Measurements from ENCODE around the gene TGFBR3. TPM values are rescaled to one million over a fixed set of nuclear protein-coding genes. Genes with fewer than 3 reads are reported as not detected.

The TGFBR3 gene
- total and polyA plus RNA-seq, 2 of the 8 experiments (the other 6 are each of a cell fraction or from before 2014, with no cell fraction given): 2.0 to 6.1 TPM

- Histone ChIP-seq H2BK5ac (ENCODE audit: low read depth, low read length) (no peak overlapping the region), H3K23ac (ENCODE audit: insufficient read length) (no peak overlapping the region), H2AK5ac (ENCODE audit: low read depth, low read length) (no peak overlapping the region), H4K91ac (replicated peaks; ENCODE audit: insufficient read length, low read length) (no peak overlapping the region), H3K27ac (ENCODE audit: low read depth, low read length) (no peak overlapping the region), H3K4me1 (replicated peaks in 1 of 4; ENCODE audit: control insufficient read depth in 3 of 4, insufficient read depth in 4 of 4, low read length in 3 of 4) (peaks cover 0 to 8% (median 4%) of the 10 kb centered on the region in 4 experiments; a peak in 4 of 7 replicates), H3K23me2 (ENCODE audit: low read depth, low read length) (no peaks in the 10 kb centered on the region), H2BK15ac (ENCODE audit: low read length) (no peak overlapping the region), H3K4me3 (ENCODE audit: extremely low read depth in 1 of 4, insufficient read depth in 2 of 4, low read depth in 3 of 4, low read length in 4 of 4) (no peak overlapping the region), H3K79me1 (ENCODE audit: low read depth, low read length) (no peaks in the 10 kb centered on the region), H3K9me3 (ENCODE audit: insufficient read depth in 2 of 2, low read depth in 1 of 2, low read length in 1 of 2) (no peaks in the 10 kb centered on the region), H4K20me1 (replicated peaks in 1 of 2; ENCODE audit: control insufficient read depth in 1 of 2, insufficient read depth in 2 of 2, low read length in 2 of 2) (no peaks in the 10 kb centered on the region), H4K5ac (ENCODE audit: insufficient read length, low read depth, low read length) (no peak overlapping the region), H3K4ac (replicated peaks; ENCODE audit: insufficient read length, low read depth, low read length) (no peak overlapping the region), H3K79me2 (ENCODE audit: control insufficient read depth in 1 of 2, insufficient read depth in 2 of 2, low read length in 2 of 2) (no peaks in the 10 kb centered on the region), H3K56ac (replicated peaks; ENCODE audit: insufficient read length, low read depth, low read length) (no peak overlapping the region), H3K14ac (ENCODE audit: insufficient read length) (no peak overlapping the region), H3K18ac (ENCODE audit: extremely low read depth, low read length) (no peak overlapping the region), H3K9ac (replicated peaks in 1 of 4; ENCODE audit: extremely low read depth in 1 of 4, low read depth in 3 of 4, low read length in 3 of 4) (no peak overlapping the region), H2AFZ (ENCODE audit: low read length) (no peak overlapping the region), H2BK12ac (ENCODE audit: low read depth, low read length) (no peak overlapping the region), H4K8ac (ENCODE audit: extremely low read depth, insufficient read depth, low read length) (no peak overlapping the region), H3K27me3 (replicated peaks in 1 of 4; ENCODE audit: control insufficient read depth in 3 of 4, extremely low read depth in 1 of 4, insufficient read depth in 3 of 4, low read length in 3 of 4) (no peaks in the 10 kb centered on the region), H2BK20ac (ENCODE audit: low read length) (no peak overlapping the region), H3K4me2 (ENCODE audit: insufficient read depth in 1 of 2, low read depth in 2 of 2, low read length in 2 of 2) (no peak overlapping the region), H2BK120ac (replicated peaks; ENCODE audit: low read depth, low read length) (no peak overlapping the region), H3K36me3 (ENCODE audit: control insufficient read depth in 2 of 4, insufficient read depth in 4 of 4, low read length in 3 of 4) (no peaks in the 10 kb centered on the region)
- DNase-seq (ENCODE audit: low read depth in 1 of 2, low spot score in 2 of 2) (no peak), FAIRE-seq (no peak)
- ChIA-PET POLR2A (ENCODE audit: partially characterized antibody) (no interaction called here), CTCF (ENCODE audit: partially characterized antibody) (interaction anchor here (0.6 to 1.1 kb wide), 6 partner anchors 11 to 629 kb away, joined by 3 to 5 read pairs (median 3); no protein-coding TSS in a partner anchor)
- 86% methylated on average over 11 of the region's 11 CpGs; no CpG with 5 or more reads in 1 of the 2 experiments for WGBS, 2 experiments (ENCODE audit: extremely low coverage in 1 of 2, insufficient coverage in 1 of 2, insufficient read length in 1 of 2, insufficient replicate concordance in 2 of 2, low coverage in 1 of 2, low lambda C conversion rate in 2 of 2, missing lambda C conversion rate in 1 of 2)
- TF ChIP-seq TAF7 (optimal IDR thresholded peaks at IDR 0.05; ENCODE audit: borderline replicate concordance, low read depth, low read length) (no peak), BRCA1 (IDR thresholded peaks at IDR 0.05; ENCODE audit: low read depth, low read length) (no peak)
These were observed 196.1 kb downstream of the TGFBR3 start for GRCh38 chr1:91689641-91690481.

Data from H1 (cell line).